Measurements from ENCODE around the gene BRAF. TPM values are rescaled to one million over a fixed set of nuclear protein-coding genes. Genes with fewer than 3 reads are reported as not detected.
"Not testable (repeated sequence)": the region's sequence is repeated elsewhere in the genome, so short reads cannot be mapped to it uniquely, and the experiment has no call there.

BRAF gene
- total RNA-seq, 1 donor from 2014 or later = 25.6 TPM

- Mint-ChIP-seq H3K4me1 (ENCODE audit: low read depth) (peaks cover 5% of the 10 kb centered on the region), H3K9me3 (no peaks in the 10 kb centered on the region), H3K27me3 (ENCODE audit: low read depth) (no peaks in the 10 kb centered on the region), H3K27ac (no peak overlapping the region), H3K4me3 (ENCODE audit: low read depth) (no peak overlapping the region), H3K36me3 (ENCODE audit: low read depth) (peaks cover 45% of the 10 kb centered on the region)
- DNase-seq (ENCODE audit: low spot score) = no peak
- intact Hi-C loops (cut with micrococcal nuclease) = no loop called here
Measured at GRCh38 chr7:140688341-140688740, 236.4 kb downstream of the BRAF start.

DNA sequence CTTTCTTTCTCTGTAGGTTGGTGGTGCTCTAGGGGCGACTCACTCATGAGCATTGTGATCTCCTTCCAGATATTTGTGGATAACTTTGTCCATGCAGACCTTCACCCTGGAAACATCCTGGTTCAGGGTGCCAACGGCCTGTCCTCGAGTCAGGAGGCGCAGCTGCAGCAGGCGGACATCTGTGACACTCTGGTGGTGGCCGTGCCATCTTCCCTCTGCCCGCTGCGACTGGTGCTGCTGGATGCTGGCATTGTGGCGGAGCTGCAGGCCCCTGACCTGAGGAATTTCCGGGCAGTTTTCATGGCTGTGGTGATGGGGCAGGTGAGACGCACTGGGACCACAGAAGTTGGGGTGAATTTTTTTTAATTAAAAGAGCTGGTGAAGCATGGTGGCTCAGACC, 237.8 kb downstream of the BRAF start:
- peaks cover 40% of the 10 kb centered on the region for H3K36me3 Mint-ChIP-seq (ENCODE audit: low read depth)
- DNase-seq (ENCODE audit: low spot score) = no peak
- H3K4me3 Mint-ChIP-seq (ENCODE audit: low read depth) = no peak overlapping the region
- H3K27ac Mint-ChIP-seq = no peak overlapping the region
- H3K27me3 Mint-ChIP-seq (ENCODE audit: low read depth) = no peaks in the 10 kb centered on the region
- no peaks in the 10 kb centered on the region for H3K4me1 Mint-ChIP-seq (ENCODE audit: low read depth)
- no peaks in the 10 kb centered on the region for H3K9me3 Mint-ChIP-seq
- intact Hi-C loops (cut with micrococcal nuclease) = no loop called here

DNA sequence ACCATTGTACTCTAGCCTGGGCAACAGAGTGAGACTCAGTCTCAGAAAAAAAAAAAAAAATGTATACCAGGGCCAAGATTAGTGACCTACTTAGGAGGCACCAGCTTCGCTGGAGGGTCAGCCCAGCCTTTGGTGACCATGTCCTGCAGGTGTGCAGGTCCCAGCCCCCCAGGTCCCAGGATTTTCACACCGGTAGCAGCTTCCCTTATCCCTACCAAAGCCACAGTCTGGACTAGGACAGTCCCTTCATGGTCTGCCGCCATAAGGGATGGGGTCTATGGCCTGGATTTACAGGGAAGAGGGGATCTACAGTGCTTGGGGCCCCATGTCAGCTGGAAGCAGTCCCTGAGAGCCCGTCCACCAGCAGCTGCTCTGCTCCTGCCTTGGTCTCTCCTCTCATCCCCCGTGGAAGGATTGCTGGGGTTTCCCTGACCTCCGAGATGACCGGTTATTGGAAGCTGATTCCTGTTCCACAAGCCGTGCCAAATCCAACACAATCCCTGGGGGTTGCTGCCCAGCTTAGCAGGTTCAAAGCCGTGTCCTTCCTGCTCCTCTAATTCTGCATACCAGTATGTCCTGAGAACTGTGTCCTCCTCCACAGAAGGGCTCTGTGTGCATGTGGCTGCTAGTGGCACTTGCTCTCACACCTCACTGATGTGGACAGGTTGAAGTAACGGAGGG, 239.2 kb downstream of the BRAF start:
- Mint-ChIP-seq H3K4me3 (ENCODE audit: low read depth) (no peak overlapping the region), H3K9me3 (no peaks in the 10 kb centered on the region), H3K36me3 (ENCODE audit: low read depth) (peaks cover 42% of the 10 kb centered on the region), H3K4me1 (ENCODE audit: low read depth) (no peaks in the 10 kb centered on the region), H3K27ac (no peak overlapping the region), H3K27me3 (ENCODE audit: low read depth) (no peaks in the 10 kb centered on the region)
- no peak for DNase-seq (ENCODE audit: low spot score)
- intact Hi-C loops (cut with micrococcal nuclease) = no loop called here

GRCh38 chr7:140684066-140684950, 240.4 kb downstream of the BRAF start:
- Mint-ChIP-seq H3K4me3 (ENCODE audit: low read depth) (no peak overlapping the region), H3K27ac (no peak overlapping the region), H3K27me3 (ENCODE audit: low read depth) (no peaks in the 10 kb centered on the region), H3K9me3 (no peaks in the 10 kb centered on the region), H3K36me3 (ENCODE audit: low read depth) (peaks cover 46% of the 10 kb centered on the region), H3K4me1 (ENCODE audit: low read depth) (no peaks in the 10 kb centered on the region)
- no peak for DNase-seq (ENCODE audit: low spot score)
- intact Hi-C loops (cut with micrococcal nuclease) = no loop called here

DNA sequence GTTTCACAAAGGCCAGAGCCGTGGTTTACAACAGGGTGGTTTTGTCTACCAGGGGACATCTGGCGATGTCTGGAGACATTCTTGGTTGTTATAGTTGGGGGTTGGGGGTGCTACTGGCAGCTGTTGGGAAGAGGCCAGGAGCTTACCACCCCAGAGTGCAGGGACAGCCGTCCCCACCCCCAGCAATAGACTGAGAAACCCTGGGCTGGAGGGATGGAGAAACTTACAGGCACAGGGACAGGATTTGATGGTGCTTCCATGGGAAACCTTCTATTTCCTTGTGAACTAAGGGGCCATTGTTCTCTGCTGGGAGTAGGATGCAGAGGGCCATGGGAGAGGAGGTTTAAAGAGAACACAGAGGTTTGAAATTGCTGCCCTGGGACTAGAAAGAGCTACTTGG, 241.1 kb downstream of the BRAF start:
- DNase-seq (ENCODE audit: low spot score) = no peak
- Mint-ChIP-seq H3K27ac (no peak overlapping the region), H3K36me3 (ENCODE audit: low read depth) (peaks cover 48% of the 10 kb centered on the region), H3K4me3 (ENCODE audit: low read depth) (no peak overlapping the region), H3K4me1 (ENCODE audit: low read depth) (no peaks in the 10 kb centered on the region), H3K27me3 (ENCODE audit: low read depth) (no peaks in the 10 kb centered on the region), H3K9me3 (no peaks in the 10 kb centered on the region)
- intact Hi-C loops (cut with micrococcal nuclease) = no loop called here

GRCh38 chr7:140681766-140682165, 243.0 kb downstream of the BRAF start:
- no peaks in the 10 kb centered on the region for H3K4me1 Mint-ChIP-seq (ENCODE audit: low read depth)
- no peak overlapping the region for H3K27ac Mint-ChIP-seq
- H3K9me3 Mint-ChIP-seq = no peaks in the 10 kb centered on the region
- DNase-seq (ENCODE audit: low spot score) = no peak
- no peak overlapping the region for H3K4me3 Mint-ChIP-seq (ENCODE audit: low read depth)
- no peaks in the 10 kb centered on the region for H3K27me3 Mint-ChIP-seq (ENCODE audit: low read depth)
- intact Hi-C loops (cut with micrococcal nuclease) = no loop called here
- peaks cover 53% of the 10 kb centered on the region for H3K36me3 Mint-ChIP-seq (ENCODE audit: low read depth)

GRCh38 chr7:140680886-140681285, 243.8 kb downstream of the BRAF start:
- Mint-ChIP-seq H3K4me1 (ENCODE audit: low read depth) (peaks cover 3% of the 10 kb centered on the region), H3K27me3 (ENCODE audit: low read depth) (no peaks in the 10 kb centered on the region), H3K27ac (no peak overlapping the region), H3K36me3 (ENCODE audit: low read depth) (peaks cover 59% of the 10 kb centered on the region), H3K9me3 (no peaks in the 10 kb centered on the region), H3K4me3 (ENCODE audit: low read depth) (no peak overlapping the region)
- DNase-seq (ENCODE audit: low spot score) = no peak
- intact Hi-C loops (cut with micrococcal nuclease) = no loop called here

DNA sequence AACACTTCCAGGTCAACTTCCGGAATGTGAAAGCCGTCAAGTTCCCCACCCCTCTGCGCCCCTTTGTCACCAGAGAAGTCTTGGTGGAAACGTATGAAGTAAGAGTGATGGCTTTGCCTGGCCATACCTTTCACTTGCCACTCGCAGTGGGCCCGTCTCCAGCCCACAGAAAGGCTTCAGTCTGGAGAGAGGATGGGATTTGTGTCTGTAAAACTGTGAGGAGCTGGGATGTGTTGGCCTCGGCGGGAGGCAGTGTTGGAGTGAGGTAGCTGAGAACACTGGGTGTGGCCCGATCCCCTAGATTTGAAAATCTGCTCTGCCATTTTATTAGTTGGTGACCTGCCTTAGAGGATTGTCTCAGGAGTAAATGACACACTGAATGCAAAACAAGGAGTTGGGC, 245.5 kb downstream of the BRAF start:
- Mint-ChIP-seq H3K27me3 (ENCODE audit: low read depth) (no peaks in the 10 kb centered on the region), H3K9me3 (no peaks in the 10 kb centered on the region), H3K36me3 (ENCODE audit: low read depth) (peaks cover 60% of the 10 kb centered on the region), H3K4me3 (ENCODE audit: low read depth) (no peak overlapping the region), H3K27ac (no peak overlapping the region), H3K4me1 (ENCODE audit: low read depth) (peaks cover 18% of the 10 kb centered on the region)
- intact Hi-C loops (cut with micrococcal nuclease) = no loop called here
- no peak for DNase-seq (ENCODE audit: low spot score)

- Mint-ChIP-seq H3K27ac (no peak overlapping the region), H3K9me3 (no peaks in the 10 kb centered on the region), H3K36me3 (ENCODE audit: low read depth) (peaks cover 56% of the 10 kb centered on the region), H3K27me3 (ENCODE audit: low read depth) (no peaks in the 10 kb centered on the region), H3K4me3 (ENCODE audit: low read depth) (no peak overlapping the region), H3K4me1 (ENCODE audit: low read depth) (peaks cover 22% of the 10 kb centered on the region)
- no peak for DNase-seq (ENCODE audit: low spot score)
- intact Hi-C loops (cut with micrococcal nuclease) = no loop called here
Measured at GRCh38 chr7:140678816-140679130, 246.0 kb downstream of the BRAF start.

DNA sequence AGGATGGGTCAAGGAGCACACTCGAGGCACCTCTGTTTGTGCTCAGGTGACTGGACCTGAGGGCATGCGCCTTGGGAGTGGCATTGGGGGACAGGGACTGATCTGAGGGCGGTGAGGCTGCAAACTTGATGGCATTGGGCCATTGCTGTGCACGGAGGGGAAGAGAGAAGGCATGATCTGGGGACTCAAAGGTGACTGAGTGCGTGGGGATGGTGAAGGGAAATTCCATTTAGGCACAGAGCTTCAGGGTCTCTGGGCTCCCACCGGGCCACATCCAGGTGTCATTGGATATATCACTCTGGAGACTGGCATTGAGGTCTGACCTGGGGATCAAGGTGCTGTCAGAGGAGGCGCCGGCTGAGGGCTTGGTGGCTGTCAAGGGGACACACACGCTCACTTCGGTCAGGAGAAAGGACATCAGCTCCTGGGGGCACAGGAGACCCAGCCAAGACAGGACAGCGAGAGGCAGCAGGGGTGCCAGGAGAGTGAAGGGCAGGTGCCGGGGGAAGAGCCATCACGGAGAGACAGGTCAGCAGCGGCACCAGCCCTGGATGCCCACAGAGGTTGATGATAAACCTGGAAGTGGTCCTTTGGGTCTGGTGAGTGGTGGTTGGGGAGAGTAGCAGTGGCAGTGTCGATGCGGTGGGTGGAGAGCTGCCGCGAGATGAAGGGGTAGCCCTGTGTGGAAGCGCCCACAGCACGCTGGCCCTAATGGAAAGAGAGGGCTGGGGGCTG, 246.5 kb downstream of the BRAF start:
- H3K4me1 Mint-ChIP-seq (ENCODE audit: low read depth) = peaks cover 26% of the 10 kb centered on the region
- H3K36me3 Mint-ChIP-seq (ENCODE audit: low read depth) = peaks cover 56% of the 10 kb centered on the region
- H3K9me3 Mint-ChIP-seq = no peaks in the 10 kb centered on the region
- intact Hi-C loops (cut with micrococcal nuclease) = no loop called here
- no peaks in the 10 kb centered on the region for H3K27me3 Mint-ChIP-seq (ENCODE audit: low read depth)
- no peak for DNase-seq (ENCODE audit: low spot score)
- no peak overlapping the region for H3K4me3 Mint-ChIP-seq (ENCODE audit: low read depth)
- H3K27ac Mint-ChIP-seq = no peak overlapping the region

GRCh38 chr7:140677496-140677895, 247.2 kb downstream of the BRAF start:
- intact Hi-C loops (cut with micrococcal nuclease) = no loop called here
- H3K4me3 Mint-ChIP-seq (ENCODE audit: low read depth) = no peak overlapping the region
- peaks cover 26% of the 10 kb centered on the region for H3K4me1 Mint-ChIP-seq (ENCODE audit: low read depth)
- H3K36me3 Mint-ChIP-seq (ENCODE audit: low read depth) = peaks cover 56% of the 10 kb centered on the region
- no peak overlapping the region for H3K27ac Mint-ChIP-seq
- H3K9me3 Mint-ChIP-seq = no peaks in the 10 kb centered on the region
- DNase-seq (ENCODE audit: low spot score) = no peak
- H3K27me3 Mint-ChIP-seq (ENCODE audit: low read depth) = no peaks in the 10 kb centered on the region

- H3K4me3 Mint-ChIP-seq (ENCODE audit: low read depth); DNase-seq (ENCODE audit: low spot score); H3K27ac Mint-ChIP-seq; H3K27me3 Mint-ChIP-seq (ENCODE audit: low read depth); H3K9me3 Mint-ChIP-seq; intact Hi-C loops (cut with micrococcal nuclease): not testable (repeated sequence)
- Mint-ChIP-seq H3K36me3 (ENCODE audit: low read depth) (peaks cover 52% of the 10 kb centered on the region), H3K4me1 (ENCODE audit: low read depth) (peaks cover 31% of the 10 kb centered on the region)
Measured at GRCh38 chr7:140676956-140677355, 247.8 kb downstream of the BRAF start.

GRCh38 chr7:140676306-140676705, 248.4 kb downstream of the BRAF start:
- no peak for DNase-seq (ENCODE audit: low spot score)
- Mint-ChIP-seq H3K27me3 (ENCODE audit: low read depth) (no peaks in the 10 kb centered on the region), H3K9me3 (no peaks in the 10 kb centered on the region), H3K27ac (no peak overlapping the region), H3K36me3 (ENCODE audit: low read depth) (peaks cover 50% of the 10 kb centered on the region), H3K4me3 (ENCODE audit: low read depth) (no peak overlapping the region), H3K4me1 (ENCODE audit: low read depth) (peaks cover 32% of the 10 kb centered on the region)
- intact Hi-C loops (cut with micrococcal nuclease) = no loop called here
